Ishikawa (cell line): Measurements from ENCODE around the gene COX10.

Experiments
- CEBPB ChIP-seq: IDR thresholded peaks from 2 replicates; pipeline ENCODE4 v1.6.1; 2012
- CREB1 ChIP-seq: IDR thresholded peaks from 2 replicates; pipeline ENCODE4 v1.6.1; 2012; ENCODE audit warnings: low read depth
- EGR1 ChIP-seq: IDR thresholded peaks from 2 replicates; pipeline ENCODE4 v1.6.1; 2012
- EP300 ChIP-seq: IDR thresholded peaks from 2 replicates; pipeline ENCODE4 v1.6.1; 2012; ENCODE audit warnings: borderline replicate concordance
- FOXM1 ChIP-seq: IDR thresholded peaks from 2 replicates; pipeline ENCODE4 v1.6.1; 2012; ENCODE audit warnings: low read depth, borderline replicate concordance
- NFIC ChIP-seq: IDR thresholded peaks from 2 replicates; pipeline ENCODE4 v1.6.1; 2012
- RAD21 ChIP-seq: IDR thresholded peaks from 2 replicates; pipeline ENCODE4 v1.6.1; 2012; ENCODE audit warnings: low read depth
- TAF1 ChIP-seq: IDR thresholded peaks from 2 replicates; pipeline ENCODE4 v1.6.1; 2012; ENCODE audit warnings: low read depth, mild to moderate bottlenecking
- TCF12 ChIP-seq: IDR thresholded peaks from 2 replicates; pipeline ENCODE4 v1.6.1; 2012; ENCODE audit warnings: low read depth
- TEAD4 ChIP-seq: IDR thresholded peaks from 2 replicates; pipeline ENCODE4 v1.6.1; 2012
- YY1 ChIP-seq: IDR thresholded peaks from 2 replicates; pipeline ENCODE4 v1.6.1; 2012; ENCODE audit warnings: low read depth
- ZBTB7A ChIP-seq: IDR thresholded peaks from 2 replicates; pipeline ENCODE4 v1.6.1; 2012; ENCODE audit warnings: low read depth
- TF ChIP-seq, protein P1 (sequence below): IDR thresholded peaks from 2 replicates; pipeline ENCODE4 v1.6.1; 2012
- TF ChIP-seq, protein P2 (sequence below): IDR thresholded peaks from 2 replicates; pipeline ENCODE4 v1.6.1; 2012
- TF ChIP-seq, protein P3 (sequence below): IDR thresholded peaks from 2 replicates; pipeline ENCODE4 v1.6.1; 2012; ENCODE audit warnings: low read depth, mild to moderate bottlenecking

COX10 gene

DNA sequence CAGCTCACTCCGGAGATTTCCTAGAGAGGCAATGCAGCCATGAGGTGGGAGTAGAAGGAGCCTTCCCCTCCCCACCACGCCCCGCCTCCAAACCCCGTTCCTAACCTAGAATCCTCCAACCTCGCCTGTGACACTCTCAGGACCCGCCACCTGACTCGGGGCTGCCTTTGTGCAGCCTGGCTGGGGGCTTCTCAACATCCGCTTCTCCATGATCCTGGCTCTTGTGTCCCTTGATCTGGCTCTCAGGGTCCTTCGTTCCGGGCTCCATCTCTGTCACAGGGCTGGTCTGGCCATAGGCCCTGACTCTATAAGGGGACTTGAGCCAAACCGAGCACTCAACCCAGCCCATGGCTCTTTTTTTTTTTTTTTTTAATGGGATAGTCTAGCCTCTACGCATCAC, 143.1 kb downstream of the COX10 start:
- TF ChIP-seq, protein P1, sequence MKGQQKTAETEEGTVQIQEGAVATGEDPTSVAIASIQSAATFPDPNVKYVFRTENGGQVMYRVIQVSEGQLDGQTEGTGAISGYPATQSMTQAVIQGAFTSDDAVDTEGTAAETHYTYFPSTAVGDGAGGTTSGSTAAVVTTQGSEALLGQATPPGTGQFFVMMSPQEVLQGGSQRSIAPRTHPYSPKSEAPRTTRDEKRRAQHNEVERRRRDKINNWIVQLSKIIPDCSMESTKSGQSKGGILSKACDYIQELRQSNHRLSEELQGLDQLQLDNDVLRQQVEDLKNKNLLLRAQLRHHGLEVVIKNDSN = no peak
- TF ChIP-seq ZBTB7A (no peak), NFIC (no peak), CREB1 (no peak)

DNA sequence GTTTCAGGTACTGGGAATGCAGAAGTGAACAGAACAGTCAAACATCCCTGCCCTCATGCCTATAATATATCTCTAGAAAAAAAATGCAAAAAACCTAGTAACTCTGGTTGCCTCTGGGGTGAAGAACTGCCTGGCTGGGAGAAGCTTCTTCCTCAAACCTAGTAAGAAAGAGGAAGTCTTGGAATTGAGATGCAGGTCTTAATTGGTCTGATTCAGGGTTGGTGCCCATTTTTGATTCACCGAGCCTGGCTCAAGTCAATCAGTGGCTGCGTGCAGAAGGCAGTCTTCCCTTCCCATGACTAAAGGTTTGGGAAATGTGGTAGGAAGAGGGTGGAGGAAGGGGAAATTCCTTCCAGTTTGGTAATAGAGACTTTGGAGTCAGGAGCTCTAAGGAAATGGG, 145.0 kb downstream of the COX10 start:
- TF ChIP-seq RAD21 (no peak), FOXM1 (no peak), NFIC (no peak), CREB1 (no peak), YY1 (no peak), CEBPB (no peak), TEAD4 (no peak), TCF12 (no peak), EGR1 (no peak), TAF1 (no peak)
- TF ChIP-seq, protein P2, sequence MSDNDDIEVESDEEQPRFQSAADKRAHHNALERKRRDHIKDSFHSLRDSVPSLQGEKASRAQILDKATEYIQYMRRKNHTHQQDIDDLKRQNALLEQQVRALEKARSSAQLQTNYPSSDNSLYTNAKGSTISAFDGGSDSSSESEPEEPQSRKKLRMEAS = no peak
- TF ChIP-seq, protein P1 = no peak

DNA sequence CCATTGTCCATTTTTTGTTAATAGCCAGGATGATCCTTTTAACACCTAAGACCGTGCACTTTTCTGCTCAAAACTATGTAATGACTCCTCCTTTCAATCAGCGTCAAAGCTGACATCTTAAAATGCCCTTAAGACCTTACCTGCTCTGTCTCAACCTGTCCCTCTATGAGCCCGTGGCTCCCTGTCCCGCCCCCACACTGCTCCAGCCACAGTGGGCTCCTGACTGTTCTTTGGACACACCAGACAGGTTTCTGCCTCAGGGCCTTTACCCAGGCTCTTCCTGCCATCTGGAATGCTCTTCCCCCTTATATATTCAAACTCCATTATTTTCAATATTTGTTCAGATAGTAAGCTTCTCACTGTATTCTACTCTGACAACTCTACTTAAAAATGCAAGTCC, 153.3 kb downstream of the COX10 start:
- TF ChIP-seq RAD21 (no peak), TCF12 (no peak), TEAD4 (no peak), EGR1 (no peak), NFIC (no peak), CREB1 (no peak), TAF1 (no peak), ZBTB7A (no peak)
- TF ChIP-seq, protein P1 = no peak
- TF ChIP-seq, protein P2 = no peak
- TF ChIP-seq, protein P3, sequence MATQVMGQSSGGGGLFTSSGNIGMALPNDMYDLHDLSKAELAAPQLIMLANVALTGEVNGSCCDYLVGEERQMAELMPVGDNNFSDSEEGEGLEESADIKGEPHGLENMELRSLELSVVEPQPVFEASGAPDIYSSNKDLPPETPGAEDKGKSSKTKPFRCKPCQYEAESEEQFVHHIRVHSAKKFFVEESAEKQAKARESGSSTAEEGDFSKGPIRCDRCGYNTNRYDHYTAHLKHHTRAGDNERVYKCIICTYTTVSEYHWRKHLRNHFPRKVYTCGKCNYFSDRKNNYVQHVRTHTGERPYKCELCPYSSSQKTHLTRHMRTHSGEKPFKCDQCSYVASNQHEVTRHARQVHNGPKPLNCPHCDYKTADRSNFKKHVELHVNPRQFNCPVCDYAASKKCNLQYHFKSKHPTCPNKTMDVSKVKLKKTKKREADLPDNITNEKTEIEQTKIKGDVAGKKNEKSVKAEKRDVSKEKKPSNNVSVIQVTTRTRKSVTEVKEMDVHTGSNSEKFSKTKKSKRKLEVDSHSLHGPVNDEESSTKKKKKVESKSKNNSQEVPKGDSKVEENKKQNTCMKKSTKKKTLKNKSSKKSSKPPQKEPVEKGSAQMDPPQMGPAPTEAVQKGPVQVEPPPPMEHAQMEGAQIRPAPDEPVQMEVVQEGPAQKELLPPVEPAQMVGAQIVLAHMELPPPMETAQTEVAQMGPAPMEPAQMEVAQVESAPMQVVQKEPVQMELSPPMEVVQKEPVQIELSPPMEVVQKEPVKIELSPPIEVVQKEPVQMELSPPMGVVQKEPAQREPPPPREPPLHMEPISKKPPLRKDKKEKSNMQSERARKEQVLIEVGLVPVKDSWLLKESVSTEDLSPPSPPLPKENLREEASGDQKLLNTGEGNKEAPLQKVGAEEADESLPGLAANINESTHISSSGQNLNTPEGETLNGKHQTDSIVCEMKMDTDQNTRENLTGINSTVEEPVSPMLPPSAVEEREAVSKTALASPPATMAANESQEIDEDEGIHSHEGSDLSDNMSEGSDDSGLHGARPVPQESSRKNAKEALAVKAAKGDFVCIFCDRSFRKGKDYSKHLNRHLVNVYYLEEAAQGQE = no peak

DNA sequence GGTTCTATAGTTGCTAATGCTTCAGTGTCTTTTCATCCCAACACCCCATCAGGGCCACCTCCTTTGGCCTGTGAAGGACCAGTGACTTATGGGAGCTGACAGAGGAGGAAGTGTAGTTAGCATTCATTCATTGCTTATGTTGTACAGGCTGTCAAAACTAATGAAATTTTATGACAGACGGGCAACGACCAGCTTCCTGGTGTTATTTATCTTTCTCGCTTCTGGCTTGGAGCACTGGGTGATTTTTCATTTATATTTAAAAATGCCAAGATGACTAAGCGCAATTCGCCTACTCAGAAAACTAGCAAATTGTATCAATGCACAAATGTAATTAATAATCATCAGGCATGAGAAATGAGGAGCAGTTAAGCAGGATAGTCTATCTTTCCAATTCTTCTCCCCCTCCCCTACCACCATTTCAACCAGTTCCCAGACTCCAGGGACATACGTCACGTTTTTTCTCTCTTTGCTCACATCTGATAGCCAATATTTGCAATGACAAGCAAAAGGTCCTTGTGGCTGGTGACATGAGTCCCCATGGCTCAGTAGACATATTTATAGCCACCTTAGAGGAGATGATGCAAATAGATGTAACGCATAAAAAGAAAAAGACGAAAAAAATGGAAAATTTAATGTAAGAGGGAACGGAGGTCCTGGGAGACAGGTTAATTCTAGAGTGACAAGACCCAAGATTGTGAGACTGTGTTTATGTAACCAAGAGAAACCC, 156.1 kb downstream of the COX10 start:
- no peak for TF ChIP-seq NFIC
- no peak for TF ChIP-seq EP300
- TF ChIP-seq TEAD4 = no peak
- no peak for TF ChIP-seq RAD21
- TF ChIP-seq YY1 = no peak
- TF ChIP-seq, protein P3 = no peak
- TF ChIP-seq FOXM1 = no peak
- TF ChIP-seq TCF12 = no peak
- TF ChIP-seq EGR1 = no peak

DNA sequence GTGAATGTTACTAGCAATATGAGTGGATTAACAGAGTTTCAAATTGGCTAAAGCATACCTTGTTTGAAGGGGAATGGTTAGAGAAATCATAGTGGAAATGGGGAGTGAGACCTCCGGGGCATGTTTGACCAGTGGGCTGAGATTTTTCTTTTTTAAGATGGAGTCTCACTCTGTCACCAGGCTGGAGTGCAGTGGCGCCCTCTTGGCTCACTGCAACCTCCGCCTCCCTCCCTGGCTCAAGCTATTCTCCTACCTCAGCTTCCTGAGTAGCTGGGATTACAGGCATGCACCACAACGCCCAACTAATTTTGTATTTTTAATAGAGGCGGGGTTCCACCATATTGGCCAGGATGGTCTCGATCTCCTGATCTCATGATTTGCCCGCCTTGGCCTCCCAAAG, 157.7 kb downstream of the COX10 start:
- no peak for TF ChIP-seq YY1
- TF ChIP-seq TCF12 = no peak
- no peak for TF ChIP-seq EP300
- no peak for TF ChIP-seq RAD21
- TF ChIP-seq, protein P3 = no peak
- TF ChIP-seq FOXM1 = no peak
- TF ChIP-seq TAF1 = no peak
- no peak for TF ChIP-seq TEAD4
- TF ChIP-seq, protein P2 = no peak
- no peak for TF ChIP-seq NFIC
- TF ChIP-seq CREB1 = no peak
- no peak for TF ChIP-seq EGR1
